Right kidney (tissue), 1 donor: ENCODE measurements around the gene RTN3.
"Not testable (repeated sequence)": the region's sequence is repeated elsewhere in the genome, so short reads cannot be mapped to it uniquely, and the experiment has no call there.

Experiments
- DNase-seq: peaks from one replicate; pipeline ENCODE4 v3.0.0-alpha.2; 2016

The RTN3 gene

DNA sequence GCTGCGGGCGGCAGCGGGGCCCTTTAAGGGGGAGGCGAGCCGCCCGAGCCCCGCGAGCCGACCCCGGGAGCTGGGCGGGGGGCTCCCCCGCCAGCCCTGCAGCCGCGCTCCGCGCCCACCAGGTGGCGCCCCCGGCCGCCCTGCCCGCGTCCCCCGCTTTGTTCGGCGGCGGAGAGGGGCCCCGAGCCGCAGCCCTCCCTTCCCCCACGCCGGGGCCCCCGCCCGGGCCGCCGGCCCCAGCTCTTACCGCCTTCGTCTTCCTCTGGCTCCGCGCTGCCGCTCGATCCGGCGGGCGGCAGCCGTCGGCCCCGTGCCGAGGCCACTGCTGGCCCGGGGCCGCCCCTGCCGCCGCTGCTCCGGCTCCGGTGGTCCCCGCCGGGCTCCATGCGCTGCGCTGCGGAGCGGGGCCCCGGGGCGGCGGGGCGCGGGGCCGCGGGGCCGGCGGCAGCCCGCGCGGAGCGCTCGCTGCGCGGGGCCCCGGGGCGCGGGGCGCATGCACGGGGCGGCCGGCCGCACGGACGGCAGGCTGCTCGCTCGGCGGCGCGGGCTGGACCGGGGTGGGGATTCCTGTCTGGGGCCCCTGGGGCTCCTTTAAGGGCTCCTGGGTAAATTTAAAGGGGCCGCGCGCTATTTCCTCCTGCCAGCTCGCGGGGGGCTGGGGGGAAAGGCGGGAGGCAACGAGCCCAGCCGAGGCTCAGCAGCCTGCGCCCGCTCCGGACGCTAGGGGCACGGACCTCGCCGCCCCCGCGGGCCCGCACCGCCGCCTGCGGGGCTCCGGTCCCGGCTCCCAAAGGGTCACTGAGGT lies 87.1 kb downstream of the RTN3 start, which contains the start of gene ZFTA:
TSS of gene ZFTA (minus strand) at position 539 of the 805 bp plus-strand sequence. CDS start at position 386, 153 bp downstream.
- DNase-seq: peak; percentile 84

GRCh38 chr11:63769042-63769713 lies 87.9 kb downstream of the RTN3 start:
- peak; percentile 81 for DNase-seq

DNA sequence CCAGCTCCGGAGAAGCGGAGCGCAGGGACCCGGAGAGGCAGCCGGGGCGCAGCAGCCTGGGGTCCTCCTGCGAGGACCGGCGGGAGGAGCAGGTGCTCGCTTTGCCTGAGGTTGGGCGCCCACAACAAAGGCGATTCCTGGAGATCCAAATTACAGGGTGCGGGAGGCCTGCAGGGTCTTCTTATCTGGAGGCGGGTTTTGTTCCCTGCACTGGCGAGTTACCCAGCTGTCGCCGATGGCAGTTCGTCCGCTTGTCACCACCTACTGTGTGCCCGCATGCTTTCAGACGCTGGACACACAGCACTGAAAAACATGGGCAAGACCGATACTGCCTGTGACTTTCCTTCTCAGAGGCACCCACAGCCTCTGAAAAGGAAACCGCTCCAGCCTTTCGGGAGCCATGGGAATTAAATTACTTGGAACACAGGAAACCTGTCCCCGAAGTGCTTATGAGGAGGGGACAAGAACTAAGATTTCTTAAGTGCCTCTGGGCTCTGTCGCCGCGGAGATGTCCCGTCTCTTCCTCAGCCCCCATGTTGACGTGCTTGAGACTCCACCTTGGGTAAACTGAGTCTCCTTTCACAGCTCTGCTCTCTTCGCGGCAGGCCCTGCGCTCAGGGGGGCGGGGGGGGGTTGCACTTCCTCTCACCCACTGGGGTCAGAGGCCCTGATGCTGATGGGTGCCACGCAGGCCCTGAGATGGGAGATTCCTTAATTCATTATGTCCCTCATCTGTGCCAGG lies 88.6 kb downstream of the RTN3 start:
- DNase-seq: no peak

- DNase-seq: no peak
Observed at GRCh38 chr11:63770763-63771162, 89.5 kb downstream of the RTN3 start.

GRCh38 chr11:63771741-63772318 lies 90.5 kb downstream of the RTN3 start:
- DNase-seq: not testable (repeated sequence)

GRCh38 chr11:63775191-63775590 lies 93.9 kb downstream of the RTN3 start:
- DNase-seq: no peak

DNA sequence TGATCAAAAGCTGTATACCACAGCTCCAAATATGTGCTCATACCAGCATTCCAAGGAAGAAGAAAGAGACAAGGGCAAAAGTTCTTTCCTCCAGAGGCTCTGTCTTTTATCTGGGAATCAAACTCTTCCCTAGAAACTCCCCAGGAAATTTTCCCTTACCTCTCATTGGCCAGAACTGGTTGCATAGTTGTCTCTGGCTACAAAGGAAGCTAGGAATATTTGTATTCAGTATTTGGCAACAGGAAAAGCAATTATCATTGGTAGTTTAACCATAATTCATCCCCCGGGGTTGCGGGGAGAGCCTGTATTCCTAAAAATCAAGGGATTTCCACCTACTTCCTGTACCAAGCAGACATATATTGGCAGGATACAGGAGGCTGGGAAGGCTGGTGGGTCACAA lies 97.7 kb downstream of the RTN3 start:
- DNase-seq: no peak

DNA sequence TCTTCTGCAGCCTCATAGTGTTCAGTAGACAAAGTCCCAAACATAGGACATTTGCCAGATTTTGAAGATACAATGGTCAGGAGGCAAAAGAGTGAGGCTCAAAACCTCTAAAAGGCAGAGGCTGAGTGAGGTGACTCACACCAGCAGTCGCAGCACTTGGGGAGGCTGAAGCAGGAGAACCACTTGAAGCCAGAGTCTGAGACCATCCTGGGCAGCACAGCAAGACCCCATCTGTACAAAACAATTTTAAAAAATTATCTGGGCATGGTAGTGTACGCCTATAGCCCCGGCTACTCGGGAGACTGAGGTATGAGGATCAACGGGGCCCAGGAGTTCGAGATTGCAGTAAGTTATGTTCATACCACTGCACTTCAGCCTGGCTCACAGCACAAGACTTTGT lies 101.4 kb downstream of the RTN3 start:
- DNase-seq: no peak

- DNase-seq: no peak
Observed at GRCh38 chr11:63783925-63784592, 102.8 kb downstream of the RTN3 start.

DNA sequence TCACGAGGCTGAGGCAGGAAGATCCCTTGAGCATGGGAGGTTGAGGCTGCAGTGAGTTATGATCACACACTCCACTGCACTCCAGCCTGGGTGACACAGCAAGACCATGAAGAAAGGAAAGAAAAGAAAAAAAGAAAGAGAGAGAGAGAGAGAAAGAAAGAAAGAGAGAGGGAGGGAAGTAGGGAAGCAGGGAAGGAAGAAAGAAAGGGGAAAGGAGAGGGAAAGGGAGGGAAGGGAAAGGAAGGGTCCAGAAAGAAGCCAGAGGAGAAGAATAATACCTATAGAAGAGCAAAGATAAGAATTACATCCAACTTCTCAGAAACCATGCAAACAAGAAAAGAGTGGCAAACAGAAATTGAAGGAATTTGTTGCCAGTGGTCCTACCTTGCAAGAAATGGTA lies 104.5 kb downstream of the RTN3 start:
- DNase-seq: no peak

- DNase-seq: no peak
Observed at GRCh38 chr11:63791495-63792167, 110.3 kb downstream of the RTN3 start.

- no peak for DNase-seq
Observed at GRCh38 chr11:63793161-63793560, 111.9 kb downstream of the RTN3 start.

- no peak for DNase-seq
Observed at GRCh38 chr11:63795066-63795465, 113.8 kb downstream of the RTN3 start.

GRCh38 chr11:63800921-63801320 lies 119.6 kb downstream of the RTN3 start:
- no peak for DNase-seq

- DNase-seq: no peak
Observed at GRCh38 chr11:63802637-63803414, 121.5 kb downstream of the RTN3 start.

DNA sequence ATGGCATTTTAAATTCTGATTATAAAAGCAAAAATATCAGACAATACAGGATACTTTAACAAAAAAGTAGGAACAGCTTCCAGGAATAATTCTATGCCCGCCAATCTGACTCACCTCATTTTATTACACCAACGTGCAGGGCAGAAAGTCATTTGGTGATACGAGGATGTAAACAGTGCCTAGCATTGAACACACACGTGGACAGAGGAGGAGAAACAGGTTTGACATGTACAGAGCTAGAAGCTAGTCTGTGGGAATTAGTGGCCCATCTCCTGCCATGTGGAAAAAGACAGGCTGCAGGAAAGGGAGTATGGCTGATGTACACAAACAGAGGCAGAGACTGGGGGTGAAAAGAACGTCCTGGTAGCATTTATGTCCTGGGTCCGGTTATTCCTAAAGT lies 123.0 kb downstream of the RTN3 start:
- no peak for DNase-seq

- no peak for DNase-seq
Observed at GRCh38 chr11:63805844-63806415, 124.6 kb downstream of the RTN3 start.
